H1 (cell line): ENCODE measurements around the gene PDE4C. TPM values are rescaled to one million over a fixed set of nuclear protein-coding genes. Genes with fewer than 3 reads are reported as not detected.

ENCODE experiments used
- CTCF ChIA-PET: fragments of 300-600 bp; sonication (Branson Sonifier 250); formaldehyde crosslinking; loops from one replicate; lab custom pipeline; 2021; ENCODE audit not compliant: partially characterized antibody; lab: Charles Lee
- POLR2A ChIA-PET: fragments of 300-600 bp; sonication (Branson Sonifier 250); formaldehyde crosslinking; loops from one replicate; lab custom pipeline; 2021; ENCODE audit warnings: inconsistent platforms; ENCODE audit not compliant: partially characterized antibody; lab: Charles Lee
- DNase-seq, 2 experiments: peaks; one replicate each; pipeline versions ENCODE4 v3.0.0 to v3.0.0-alpha.2; 2010 to 2022; ENCODE audit warnings: low spot score in 2 of 2, low read depth in 1 of 2, mixed read lengths in 1 of 2
- FAIRE-seq: peaks from 2 replicates; lab custom pipeline; 2011; peaks lifted over from hg19 to GRCh38; lab: Jason Lieb, UNC
- H2AFZ ChIP-seq: 2 replicates; pipeline ENCODE4 v1.8.1; 2012; ENCODE audit warnings: low read length, inconsistent platforms
- H2AK5ac ChIP-seq: 2 replicates; pipeline ENCODE4 v1.6.1; 2013; ENCODE audit warnings: low read depth, low read length
- H2BK120ac ChIP-seq: replicated peaks from 2 replicates; pipeline ENCODE3; 2013; ENCODE audit warnings: low read depth, low read length, inconsistent platforms
- H2BK12ac ChIP-seq: 2 replicates; pipeline ENCODE4 v1.6.1; 2013; ENCODE audit warnings: low read depth, low read length
- H2BK15ac ChIP-seq: 2 replicates; pipeline ENCODE4 v1.6.1; 2013; ENCODE audit warnings: low read length
- H2BK20ac ChIP-seq: 2 replicates; pipeline ENCODE4 v1.6.1; 2013; ENCODE audit warnings: low read length
- H2BK5ac ChIP-seq: 2 replicates; pipeline ENCODE4 v1.6.1; 2013; ENCODE audit warnings: low read depth, low read length
- H3K14ac ChIP-seq: 2 replicates; pipeline ENCODE4 v1.6.1; 2013; ENCODE audit warnings: inconsistent platforms; ENCODE audit not compliant: insufficient read length
- H3K18ac ChIP-seq: 2 replicates; pipeline ENCODE4 v1.6.1; 2013; ENCODE audit warnings: low read length; ENCODE audit errors: extremely low read depth
- H3K23ac ChIP-seq: 2 replicates; pipeline ENCODE4 v1.6.1; 2013; ENCODE audit warnings: inconsistent platforms; ENCODE audit not compliant: insufficient read length
- H3K23me2 ChIP-seq: 2 replicates; pipeline ENCODE4 v1.6.1; 2013; ENCODE audit warnings: low read depth, low read length
- H3K27ac ChIP-seq: 2 replicates; pipeline ENCODE4 v1.6.1; 2011; ENCODE audit warnings: low read depth, low read length, inconsistent platforms
- H3K27me3 ChIP-seq, 4 experiments: replicated peaks in 1 of 4; 1 replicate in 1 of 4; 2 replicates in 3 of 4; pipeline versions ENCODE4 v1.6.1 to v1.8.1; 2011 to 2013; ENCODE audit warnings: low read length in 3 of 4, mild to moderate bottlenecking in 3 of 4, inconsistent platforms in 2 of 4, mixed read lengths in 2 of 4, moderate library complexity in 1 of 4; ENCODE audit not compliant: control insufficient read depth in 3 of 4, insufficient read depth in 3 of 4; ENCODE audit errors: extremely low read depth in 1 of 4
- H3K36me3 ChIP-seq, 4 experiments: 2 replicates each; pipeline versions ENCODE4 v1.6.1 to v1.8.1; 2011 to 2013; ENCODE audit warnings: mild to moderate bottlenecking in 4 of 4, low read length in 3 of 4, moderate library complexity in 2 of 4, control low read depth in 1 of 4, inconsistent platforms in 1 of 4; ENCODE audit not compliant: insufficient read depth in 4 of 4, control insufficient read depth in 2 of 4
- H3K4ac ChIP-seq: replicated peaks from 2 replicates; pipeline ENCODE3; 2013; ENCODE audit warnings: low read length, low read depth, mixed read lengths, inconsistent platforms; ENCODE audit not compliant: insufficient read length
- H3K4me1 ChIP-seq, 4 experiments: replicated peaks in 1 of 4; 1 replicate in 1 of 4; 2 replicates in 3 of 4; pipeline versions ENCODE4 v1.6.1 to v1.8.1; 2011 to 2013; ENCODE audit warnings: low read length in 3 of 4, inconsistent platforms in 2 of 4, mixed read lengths in 1 of 4; ENCODE audit not compliant: insufficient read depth in 4 of 4, control insufficient read depth in 3 of 4
- H3K4me2 ChIP-seq, 2 experiments: 2 replicates each; pipeline versions ENCODE4 v1.6.1 to v1.8.1; 2011 to 2013; ENCODE audit warnings: low read depth in 2 of 2, low read length in 2 of 2, control low read depth in 1 of 2, inconsistent platforms in 1 of 2, mild to moderate bottlenecking in 1 of 2; ENCODE audit not compliant: insufficient read depth in 1 of 2
- H3K4me3 ChIP-seq, 4 experiments: fragments of 200-600, 300-600 bp in 1 of 4; sonication (generic), shearing (Covaris generic), sonication (Bioruptor Twin) in 1 of 4; 2 replicates each; pipeline versions ENCODE4 v1.5.1 to v1.8.1; 2011 to 2016; ENCODE audit warnings: low read length in 4 of 4, low read depth in 3 of 4, control low read depth in 2 of 4, inconsistent platforms in 2 of 4, mild to moderate bottlenecking in 2 of 4, mixed read lengths in 1 of 4, moderate library complexity in 1 of 4; ENCODE audit not compliant: insufficient read depth in 2 of 4; ENCODE audit errors: extremely low read depth in 1 of 4
- H3K56ac ChIP-seq: replicated peaks from 2 replicates; pipeline ENCODE3; 2013; ENCODE audit warnings: low read depth, mild to moderate bottlenecking, mixed read lengths, low read length, inconsistent platforms; ENCODE audit not compliant: insufficient read length
- H3K79me1 ChIP-seq: 2 replicates; pipeline ENCODE4 v1.6.1; 2013; ENCODE audit warnings: low read depth, low read length, control low read depth
- H3K79me2 ChIP-seq, 2 experiments: 2 replicates each; pipeline versions ENCODE4 v1.6.1 to v1.8.1; 2012 to 2013; ENCODE audit warnings: low read length in 2 of 2, mild to moderate bottlenecking in 2 of 2, inconsistent platforms in 1 of 2; ENCODE audit not compliant: insufficient read depth in 2 of 2, control insufficient read depth in 1 of 2
- H3K9ac ChIP-seq, 4 experiments: replicated peaks in 1 of 4; 1 replicate in 1 of 4; 2 replicates in 3 of 4; pipeline versions ENCODE4 v1.6.1 to v1.8.1; 2011 to 2013; ENCODE audit warnings: low read depth in 3 of 4, low read length in 3 of 4, control low read depth in 2 of 4, mild to moderate bottlenecking in 2 of 4, moderate library complexity in 2 of 4, inconsistent platforms in 1 of 4; ENCODE audit errors: extremely low read depth in 1 of 4
- H3K9me3 ChIP-seq, 2 experiments: 2 replicates each; pipeline versions ENCODE4 v1.6.1 to v1.8.1; 2012 to 2013; ENCODE audit warnings: mild to moderate bottlenecking in 2 of 2, moderate library complexity in 2 of 2, control low read depth in 1 of 2, inconsistent platforms in 1 of 2, low read depth in 1 of 2, low read length in 1 of 2, mixed read lengths in 1 of 2; ENCODE audit not compliant: insufficient read depth in 2 of 2
- H4K20me1 ChIP-seq, 2 experiments: replicated peaks in 1 of 2; 2 replicates each; pipeline versions ENCODE3 to v1.8.1; 2011 to 2013; ENCODE audit warnings: inconsistent platforms in 2 of 2, low read length in 2 of 2, mild to moderate bottlenecking in 1 of 2; ENCODE audit not compliant: insufficient read depth in 2 of 2, control insufficient read depth in 1 of 2
- H4K5ac ChIP-seq: 2 replicates; pipeline ENCODE4 v1.6.1; 2013; ENCODE audit warnings: low read length, low read depth, mixed read lengths, inconsistent platforms; ENCODE audit not compliant: insufficient read length
- H4K8ac ChIP-seq: 2 replicates; pipeline ENCODE4 v1.8.0; 2013; ENCODE audit warnings: mild to moderate bottlenecking, moderate library complexity, low read length, inconsistent platforms; ENCODE audit not compliant: insufficient read depth; ENCODE audit errors: extremely low read depth
- H4K91ac ChIP-seq: replicated peaks from 2 replicates; pipeline ENCODE3; 2013; ENCODE audit warnings: low read length, mixed read lengths, inconsistent platforms; ENCODE audit not compliant: insufficient read length
- RAD21 ChIP-seq, 2 experiments: IDR thresholded peaks in 1 of 2; conservative IDR thresholded peaks in 1 of 2; 2 replicates each; pipeline ENCODE4 v1.6.1; 2011; ENCODE audit warnings: low read depth in 2 of 2, low read length in 2 of 2, improper control_type of control experiment in 1 of 2, inconsistent platforms in 1 of 2, mild to moderate bottlenecking in 1 of 2, moderate library complexity in 1 of 2
- WGBS, 2 experiments: shearing (Covaris generic) in 1 of 2; methylation state at CpG; one replicate each; pipeline versions ENCODE4 v1.1.6 to v1.1.7; 2013 to 2015; ENCODE audit warnings: low lambda C conversion rate in 2 of 2, mixed read lengths in 2 of 2, inconsistent platforms in 1 of 2, low coverage in 1 of 2, missing lambda C conversion rate in 1 of 2; ENCODE audit not compliant: insufficient replicate concordance in 2 of 2, insufficient coverage in 1 of 2, insufficient read length in 1 of 2; ENCODE audit errors: extremely low coverage in 1 of 2, missing lambda C conversion rate in 1 of 2; 5-methylcytosine and 5-hydroxymethylcytosine counted together
- polyA plus RNA-seq, 7 experiments: library from polyadenylated mRNA; depleted of rRNA in 3 of 7; stranded (reverse) in 5 of 7; unstranded in 2 of 7; fragments of >200 nt in 5 of 7; fragments of 200-250 nt in 2 of 7; gene quantifications; 1 replicate in 5 of 7; 2 replicates in 1 of 7; 4 replicates in 1 of 7; pipeline versions ENCODE4 v1.2.1 to v1.2.3, GENCODE V29; 2011 to 2013; ENCODE audit warnings: missing spikeins in 2 of 7, mixed read lengths in 2 of 7
- total RNA-seq: library from RNA; stranded (reverse); fragmentation: NEBNext Ultra II Directional; extraction: Animal tissue kit (Norgen Biotek cat#: 25700); gene quantifications from 2 replicates; pipeline ENCODE4 v1.2.1, GENCODE V29; 2021
- TF ChIP-seq, protein P1 (sequence below): IDR thresholded peaks from 2 replicates; pipeline ENCODE4 v1.6.1; 2011; ENCODE audit warnings: low read depth, mild to moderate bottlenecking, low read length; ENCODE audit not compliant: insufficient read depth

Gene PDE4C
- total and polyA plus RNA-seq, 2 of the 8 experiments (the other 6 are each of a cell fraction or from before 2014, with no cell fraction given): 2.7 to 3.1 TPM

DNA sequence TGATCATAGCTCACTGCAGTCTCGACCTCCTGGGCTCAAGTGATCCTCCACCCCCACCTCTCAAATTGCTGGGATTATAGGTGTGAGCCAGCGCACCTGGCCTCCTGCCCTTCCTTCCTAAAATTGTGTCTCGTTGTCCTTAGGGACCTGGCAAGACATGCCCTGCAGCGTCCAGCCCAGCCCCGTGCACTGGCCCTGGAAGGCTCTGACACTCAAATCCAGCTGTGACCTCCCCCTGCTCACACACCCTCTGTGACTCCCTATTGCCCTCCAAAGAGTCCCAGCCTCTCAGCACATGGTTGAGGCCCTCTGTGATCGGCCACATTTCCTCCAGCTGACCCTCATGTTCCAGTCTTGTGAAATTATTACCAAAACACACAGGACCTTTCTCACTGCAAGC is 28.3 kb downstream of the PDE4C start:
- no peaks in the 10 kb centered on the region for H3K27me3 ChIP-seq
- CTCF ChIA-PET: interaction anchor here (0.6 to 2.1 kb wide), 3 partner anchors 15 to 57 kb away, joined by 3 to 8 read pairs (median 6); a partner anchor contains a TSS
- WGBS, 2 experiments: 93% methylated on average over 5 of the region's 6 CpGs; no CpG with 5 or more reads in 1 of the 2 experiments
- no peak overlapping the region for H2AFZ ChIP-seq
- DNase-seq: no peak
- no peak overlapping the region for H3K4ac ChIP-seq
- H4K5ac ChIP-seq: no peak overlapping the region
- POLR2A ChIA-PET: no interaction called here
- no peak overlapping the region for H4K91ac ChIP-seq
- no peak overlapping the region for H3K9ac ChIP-seq
- H3K14ac ChIP-seq: no peak overlapping the region
- H3K4me3 ChIP-seq: no peak overlapping the region
- no peak overlapping the region for H3K18ac ChIP-seq
- H3K79me1 ChIP-seq: peaks cover 6% of the 10 kb centered on the region; the same call in 1 of the 2 replicates
- no peak overlapping the region for H2AK5ac ChIP-seq
- no peak overlapping the region for H2BK15ac ChIP-seq
- H3K79me2 ChIP-seq: peaks cover 0 to 8% of the 10 kb centered on the region in 2 experiments; a peak in 1 of 4 replicates
- H3K9me3 ChIP-seq: no peaks in the 10 kb centered on the region
- H3K56ac ChIP-seq: no peak overlapping the region
- TF ChIP-seq, protein P1, sequence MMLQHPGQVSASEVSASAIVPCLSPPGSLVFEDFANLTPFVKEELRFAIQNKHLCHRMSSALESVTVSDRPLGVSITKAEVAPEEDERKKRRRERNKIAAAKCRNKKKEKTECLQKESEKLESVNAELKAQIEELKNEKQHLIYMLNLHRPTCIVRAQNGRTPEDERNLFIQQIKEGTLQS: no peak
- no peak for TF ChIP-seq RAD21 (IDR thresholded peaks at IDR 0.05 in 1 of 2, conservative IDR thresholded peaks at IDR 0.05 in 1 of 2; ENCODE audit: low read depth in 2 of 2, low read length in 2 of 2)
- TF ChIP-seq, all 59 proteins: peak for 0
- Histone ChIP-seq H3K23me2 (peaks cover 8% of the 10 kb centered on the region), H4K8ac (0 out of 2 replicates have a peak overlapping the region, but pooled peaks have one; percentile 42), H2BK5ac (no peak overlapping the region), H3K23ac (no peak overlapping the region), H4K20me1 (peaks cover 5 to 27% of the 10 kb centered on the region in 2 experiments), H2BK12ac (no peak overlapping the region), H3K36me3 (peaks cover 11 to 26% (median 12%) of the 10 kb centered on the region in 4 experiments; a peak in 7 of 8 replicates), H3K4me1 (peaks cover 0 to 14% (median 9%) of the 10 kb centered on the region in 4 experiments; a peak in 6 of 7 replicates), H2BK20ac (no peak overlapping the region), H3K4me2 (no peak overlapping the region), H2BK120ac (no peak overlapping the region), H3K27ac (no peak overlapping the region)
- no peak for FAIRE-seq
